HT-29 (cell line): ENCODE measurements around the gene LMO1. TPM values are rescaled to one million over a fixed set of nuclear protein-coding genes. Genes with fewer than 3 reads are reported as not detected.

Source experiments
- DNase-seq: peaks from one replicate; pipeline ENCODE4 v3.0.0-alpha.2; 2015; ENCODE audit warnings: low spot score
- total RNA-seq: library from RNA; depleted of rRNA; stranded (reverse); fragments of >200 nt; shearing (Covaris generic); gene quantifications from 2 replicates; pipeline ENCODE4 v1.2.3, GENCODE V29; 2014

Gene LMO1
- total RNA-seq, 1 experiment from 2014 or later = not detected

DNA sequence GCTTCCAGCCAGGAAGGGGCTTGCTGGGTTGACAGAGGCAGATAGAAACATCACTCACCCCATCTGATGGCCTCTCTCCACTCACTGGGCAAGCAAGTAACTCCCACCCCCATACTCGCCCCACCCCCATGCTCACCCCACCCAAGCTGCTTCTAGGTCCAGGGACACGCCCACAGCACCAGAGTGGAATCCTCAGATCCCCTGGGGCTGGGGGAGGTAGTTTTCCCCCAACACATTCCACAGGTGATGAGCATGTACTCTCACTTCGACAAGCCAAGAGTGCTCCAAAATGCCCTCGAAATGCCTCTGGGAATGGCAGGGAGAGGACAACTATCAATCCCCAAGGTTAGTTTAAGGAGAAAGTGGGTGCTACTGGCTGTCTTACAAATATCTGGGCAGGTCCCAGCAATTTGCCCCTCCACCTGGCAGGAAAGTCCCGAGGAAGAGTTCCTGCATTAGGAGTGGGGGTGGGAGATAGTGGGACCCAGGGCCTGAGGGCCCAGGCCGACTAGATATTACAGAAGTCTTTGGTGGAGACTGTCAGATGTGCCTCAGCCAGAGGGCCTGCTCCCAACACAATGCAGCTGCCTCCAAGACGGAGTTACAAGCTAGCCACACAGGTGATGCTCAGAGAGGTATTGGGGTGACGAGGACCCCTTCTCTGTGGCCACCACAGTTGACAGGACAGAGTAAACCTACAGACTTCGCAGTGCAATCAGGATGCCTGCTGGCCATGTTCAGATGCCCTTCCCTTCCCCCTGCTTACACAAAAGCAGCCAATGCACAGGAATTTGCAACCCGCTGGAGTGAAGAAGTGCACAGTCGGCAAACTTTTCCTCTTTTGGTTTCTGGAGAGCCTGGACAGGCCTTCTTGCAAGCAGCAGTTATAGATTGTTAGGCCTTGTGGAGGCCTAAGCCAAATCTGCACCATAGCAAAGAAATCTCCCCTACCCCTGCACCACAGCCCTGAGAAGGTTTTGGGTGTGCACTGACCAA is 2.9 kb upstream of the LMO1 start:
- no peak for DNase-seq

DNA sequence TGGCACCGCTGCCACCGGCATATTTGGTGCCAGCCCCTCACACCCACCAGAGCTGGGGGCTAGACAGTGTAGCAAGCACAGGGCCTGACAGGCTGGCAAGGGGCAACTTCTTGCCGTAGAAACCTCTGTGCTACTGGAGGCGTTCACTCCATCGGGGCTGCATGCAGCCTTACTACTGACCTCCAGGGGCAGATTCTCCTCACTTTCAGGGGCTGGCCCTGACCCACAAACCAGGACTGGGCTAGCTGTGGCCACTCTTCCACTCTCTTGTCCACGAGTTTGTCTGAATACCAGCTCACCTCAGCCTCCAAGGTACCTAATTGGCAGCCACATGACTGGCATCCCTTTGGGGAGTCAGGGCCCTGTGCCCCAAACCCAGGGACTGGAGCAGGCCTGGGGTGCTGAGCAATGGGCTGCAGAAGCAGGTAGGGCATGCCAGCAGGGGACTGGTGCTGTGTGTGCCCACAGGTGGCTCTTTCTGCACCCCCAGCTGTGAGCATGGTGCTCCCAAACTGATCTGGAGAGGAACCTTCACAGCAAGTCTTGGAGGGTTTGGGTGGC is 2.1 kb upstream of the LMO1 start:
- no peak for DNase-seq

DNA sequence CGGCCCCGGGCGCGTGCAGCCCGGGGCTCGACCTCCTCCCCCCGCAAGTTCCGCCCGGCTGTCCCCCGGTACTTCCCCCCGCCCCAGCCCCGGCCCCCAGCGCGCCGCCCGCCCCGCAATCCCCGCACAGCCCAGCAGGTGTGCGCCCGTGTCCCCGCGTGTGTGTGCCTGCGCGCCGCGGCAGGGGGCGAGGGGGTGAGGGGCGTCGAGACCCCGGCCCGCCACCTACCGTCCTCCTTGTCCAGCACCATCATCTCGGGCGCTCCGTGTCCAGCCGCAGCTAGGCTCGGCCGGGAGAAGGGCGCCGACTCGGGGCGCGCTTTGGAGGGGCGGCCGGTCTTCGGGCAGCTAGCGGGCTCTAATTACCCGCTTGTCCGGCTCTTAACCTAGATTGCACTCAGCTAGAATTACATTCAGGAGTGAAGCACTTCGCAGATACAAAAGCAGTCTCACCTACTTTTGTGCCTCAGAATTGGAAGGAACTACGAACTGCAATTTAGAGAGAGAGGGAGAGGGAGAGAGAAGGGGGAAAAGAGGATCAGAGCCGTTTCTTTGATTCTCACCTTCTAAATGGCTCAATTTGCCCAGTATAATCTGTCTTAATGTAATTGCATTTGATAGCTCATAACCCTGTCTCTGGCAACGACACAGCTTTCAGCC is 439 bp downstream of the LMO1 start:
- no peak for DNase-seq

DNA sequence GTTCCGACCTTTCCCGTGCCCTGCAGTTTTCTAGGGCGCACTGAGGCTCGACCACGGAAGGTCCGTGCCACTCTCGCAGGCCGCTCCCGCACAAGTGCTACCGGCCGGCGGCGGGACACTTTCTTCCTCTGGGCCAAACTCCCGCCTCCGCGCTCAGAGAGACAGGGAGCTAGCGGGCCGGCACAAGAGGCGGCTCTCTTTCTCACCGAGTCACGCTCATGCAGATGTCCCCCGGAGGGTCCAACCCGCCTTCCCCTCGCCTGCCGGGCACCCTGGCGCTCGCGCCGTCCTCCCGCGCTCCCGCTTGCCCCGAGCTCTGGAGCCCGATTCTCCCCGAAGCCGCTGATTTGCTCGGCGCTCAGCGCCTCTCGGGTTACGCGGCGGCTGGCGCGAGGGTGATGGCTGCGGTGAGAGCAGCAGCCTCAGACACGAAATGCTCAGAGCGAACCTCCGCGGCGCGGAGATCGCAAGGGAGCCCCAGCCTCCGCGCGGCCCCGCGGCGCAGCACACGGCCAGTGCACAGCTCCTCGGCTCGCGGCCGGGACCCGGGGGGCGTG is 1.0 kb downstream of the LMO1 start:
- no peak for DNase-seq

DNA sequence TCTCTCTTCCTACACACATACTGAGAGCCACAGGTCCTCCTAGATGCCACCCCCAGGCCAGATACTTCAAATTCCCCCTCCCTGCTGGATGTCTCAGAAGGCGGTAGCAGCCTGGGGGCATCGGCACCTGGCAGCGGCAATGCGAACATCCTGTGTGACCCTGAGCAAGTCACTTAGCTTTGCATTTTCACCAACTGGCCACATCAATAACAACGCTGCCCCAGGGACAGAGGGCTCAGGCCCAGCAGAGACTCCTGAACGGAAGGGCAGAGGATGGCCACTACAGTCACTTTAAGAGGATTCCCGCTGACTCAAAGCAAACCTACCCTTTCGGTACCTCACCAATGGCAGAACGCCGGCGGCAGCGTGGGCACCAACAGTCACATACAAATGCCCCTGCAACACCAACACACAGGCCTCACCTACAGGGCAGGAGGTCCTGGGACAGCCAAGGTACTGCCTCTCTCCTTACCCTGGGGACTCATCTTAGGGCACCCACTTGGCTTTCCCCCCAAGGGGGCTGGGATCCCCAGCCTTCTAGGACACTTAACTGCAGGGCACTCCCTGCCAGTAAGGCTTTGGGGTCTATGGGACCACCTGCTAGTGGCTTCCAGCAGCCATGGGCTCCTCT is 1.6 kb downstream of the LMO1 start:
- no peak for DNase-seq

DNA sequence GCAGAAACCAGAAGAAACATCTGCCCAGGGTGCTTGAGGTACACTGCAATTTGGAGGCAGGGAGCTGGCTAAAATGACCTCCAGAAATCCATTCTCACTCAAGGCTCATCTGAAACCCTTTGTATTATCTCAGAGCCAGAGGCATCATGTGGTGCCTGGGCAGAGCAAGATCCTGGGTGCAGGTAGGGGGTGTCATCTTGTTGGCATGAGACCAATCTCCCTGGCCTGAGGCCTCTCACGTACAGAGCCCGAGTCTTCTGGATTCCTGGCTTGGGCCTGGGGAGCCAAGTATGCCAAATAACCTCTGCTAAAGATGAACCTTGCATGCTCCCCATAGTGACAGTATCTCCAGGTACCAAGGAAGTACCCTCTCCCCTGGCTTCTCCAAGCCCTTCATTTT is 2.4 kb downstream of the LMO1 start:
- no peak for DNase-seq

DNA sequence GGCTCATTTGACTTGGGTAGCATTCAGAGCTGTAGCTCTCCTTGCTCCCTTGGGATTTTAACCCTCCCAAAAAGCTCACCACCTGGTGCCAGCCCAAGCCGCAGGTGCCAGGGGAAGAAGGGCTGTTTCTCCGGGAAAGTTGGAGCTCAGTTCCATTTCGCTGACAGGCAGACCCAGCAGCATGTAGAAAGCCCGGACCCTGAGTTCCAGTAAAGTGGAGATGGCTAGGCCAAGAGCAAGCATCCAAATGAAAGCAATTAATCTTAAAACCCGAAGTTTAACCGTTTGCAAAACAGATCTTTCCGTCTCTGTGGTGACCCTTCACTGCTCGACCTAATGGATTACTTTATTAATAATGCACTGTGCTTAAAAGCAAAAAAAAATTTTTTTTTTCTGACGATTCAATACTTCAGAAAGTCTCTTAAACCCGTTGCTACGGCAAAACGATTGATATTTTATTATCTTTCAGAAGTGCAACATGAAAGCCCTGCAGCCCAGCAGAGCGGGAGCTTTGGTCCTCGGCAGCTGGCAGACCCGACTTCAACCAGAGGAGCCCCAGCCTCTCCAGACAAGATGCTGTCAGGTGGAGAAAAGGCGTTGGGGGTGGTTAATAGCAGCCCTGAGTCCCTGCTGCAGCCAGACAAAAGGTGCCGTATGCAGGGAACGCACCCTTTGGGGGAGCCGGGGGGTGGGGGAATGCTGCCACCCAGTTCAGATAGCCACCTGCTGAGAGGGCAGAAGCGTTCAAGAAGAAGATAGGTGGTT is 3.3 kb downstream of the LMO1 start:
- no peak for DNase-seq

DNA sequence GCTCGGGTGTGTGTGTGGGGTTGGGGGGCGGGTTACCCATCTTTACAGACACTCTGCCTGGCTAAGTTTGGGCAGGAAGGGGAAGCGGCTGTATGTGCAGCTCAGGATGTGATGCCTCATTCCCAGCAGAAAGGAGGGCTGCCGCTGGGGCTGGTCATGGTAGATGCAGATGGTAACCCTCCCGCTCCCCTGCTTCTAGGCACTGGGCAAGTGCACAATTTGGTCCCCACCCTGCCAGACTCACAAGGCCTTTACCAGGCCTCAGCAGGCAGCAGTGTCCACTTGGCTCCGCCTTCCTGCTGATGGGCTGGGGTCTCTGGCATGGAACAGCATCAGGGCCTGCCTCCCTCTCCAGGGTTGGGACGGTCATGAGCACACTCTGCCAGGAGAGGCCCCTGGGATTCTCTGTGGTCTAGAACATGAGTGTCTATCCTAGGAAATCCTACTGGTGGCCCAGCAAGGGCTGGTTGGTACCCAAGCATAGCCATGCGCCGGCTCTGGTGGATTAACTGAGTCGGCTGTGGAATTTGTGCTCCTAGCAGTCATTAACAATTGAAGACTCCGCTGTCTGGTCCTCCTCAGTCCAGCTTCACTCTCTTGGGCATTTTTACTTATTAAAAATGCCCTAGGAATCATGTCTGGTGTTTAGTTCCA is 4.2 kb downstream of the LMO1 start:
- no peak for DNase-seq

DNA sequence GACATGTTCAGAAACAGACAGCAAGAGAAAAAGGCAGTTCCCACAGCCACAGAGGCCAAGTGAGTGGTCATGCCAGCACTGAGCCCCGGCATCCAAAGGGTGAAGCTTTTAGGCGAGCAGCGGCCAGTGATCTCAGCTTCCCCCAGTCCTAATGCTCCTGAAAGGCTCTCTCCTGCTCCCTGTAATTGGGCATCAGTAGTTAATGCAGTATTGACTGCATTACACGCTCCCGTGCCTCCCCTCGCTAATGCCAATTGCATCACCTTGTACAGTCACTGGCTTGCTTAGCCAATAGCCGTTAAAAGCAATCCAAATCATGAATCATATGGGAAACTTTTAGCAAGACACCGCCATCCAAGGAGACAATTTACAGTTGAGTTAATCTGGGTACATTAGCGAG is 4.9 kb downstream of the LMO1 start:
- DNase-seq = no peak

DNA sequence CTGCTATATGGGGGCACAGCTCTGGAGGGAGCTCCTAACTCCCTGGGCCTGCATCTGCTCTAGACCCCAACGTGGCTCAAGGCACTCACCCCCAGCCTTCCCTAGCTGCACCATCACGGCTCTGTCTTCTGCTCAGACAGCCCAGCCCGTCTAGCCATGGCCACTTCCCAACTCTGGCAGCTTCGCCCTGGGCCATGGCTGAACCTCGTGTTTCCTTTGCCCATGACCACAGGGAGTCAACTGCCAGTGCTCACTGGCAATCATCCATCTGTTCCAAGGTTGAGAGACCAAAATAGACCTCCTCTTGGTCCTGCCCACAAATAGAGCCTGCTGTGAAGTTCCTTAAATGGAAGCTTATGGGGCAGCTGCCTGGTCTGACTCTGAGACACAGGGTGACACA is 5.4 kb downstream of the LMO1 start:
- DNase-seq = no peak

DNA sequence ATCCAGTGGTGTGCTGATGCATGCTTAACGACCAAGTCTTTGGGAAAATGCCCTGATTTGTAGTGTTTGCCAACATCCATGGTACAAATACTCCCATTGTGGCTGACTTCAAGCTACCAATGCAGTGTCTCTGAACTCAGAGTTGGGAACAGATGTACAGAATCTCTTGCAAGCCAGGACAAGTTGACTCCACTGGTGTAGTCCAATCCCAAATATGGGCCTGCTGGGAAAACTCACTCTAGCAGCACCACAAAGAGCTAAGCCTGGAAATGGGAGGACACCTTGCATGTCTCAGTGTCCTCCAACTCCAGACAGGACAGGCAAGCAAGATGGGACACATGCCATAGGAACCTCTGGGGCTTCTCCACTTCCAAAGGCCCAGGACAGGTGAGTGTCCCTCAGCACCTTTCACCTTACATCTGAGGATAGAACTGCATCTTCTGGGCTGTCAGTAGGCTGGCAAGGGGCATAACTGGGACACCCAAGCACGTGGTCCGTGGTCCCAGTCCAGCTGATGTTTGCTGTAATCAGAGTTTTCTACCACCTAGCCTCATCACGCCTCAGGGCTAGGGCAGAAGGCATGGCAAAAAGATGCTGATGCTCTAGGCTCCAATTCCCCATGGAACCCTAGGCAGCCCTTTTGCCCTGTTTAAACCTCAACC is 6.5 kb downstream of the LMO1 start:
- no peak for DNase-seq

DNA sequence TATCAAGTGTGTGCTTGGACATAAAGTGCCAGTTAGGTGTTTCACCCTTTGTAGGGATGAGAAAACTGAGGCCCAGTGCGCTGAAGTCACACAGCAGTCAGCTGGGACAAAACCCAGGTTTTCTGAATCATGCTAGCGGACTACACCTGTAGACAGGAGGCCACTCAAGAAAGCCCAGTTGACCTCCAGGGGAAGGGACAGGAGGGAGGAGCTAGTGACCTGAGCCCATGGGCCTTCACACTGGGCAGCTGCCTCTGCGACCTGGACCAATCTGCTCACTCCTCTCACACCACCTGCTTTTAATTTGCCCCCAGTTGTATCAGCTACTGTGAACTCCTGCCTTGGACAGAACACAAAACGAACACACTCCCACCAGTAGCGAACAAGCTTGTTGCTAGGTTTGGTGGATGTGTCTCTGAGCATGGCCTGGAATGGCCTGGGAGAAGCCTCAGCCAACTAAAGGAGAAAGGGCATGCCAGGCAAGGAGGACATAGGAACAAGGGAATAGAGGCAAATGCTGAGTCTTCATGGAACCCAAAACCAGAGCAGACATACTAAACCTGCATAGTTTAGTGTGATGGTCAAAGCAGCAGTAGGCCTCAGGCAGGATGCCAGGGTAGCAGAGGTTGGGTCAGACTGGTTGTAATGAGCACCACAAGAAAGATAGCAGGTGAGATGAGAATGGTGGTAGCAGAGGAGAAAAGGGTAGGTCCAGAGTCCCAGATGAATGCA is 7.2 kb downstream of the LMO1 start:
- no peak for DNase-seq

DNA sequence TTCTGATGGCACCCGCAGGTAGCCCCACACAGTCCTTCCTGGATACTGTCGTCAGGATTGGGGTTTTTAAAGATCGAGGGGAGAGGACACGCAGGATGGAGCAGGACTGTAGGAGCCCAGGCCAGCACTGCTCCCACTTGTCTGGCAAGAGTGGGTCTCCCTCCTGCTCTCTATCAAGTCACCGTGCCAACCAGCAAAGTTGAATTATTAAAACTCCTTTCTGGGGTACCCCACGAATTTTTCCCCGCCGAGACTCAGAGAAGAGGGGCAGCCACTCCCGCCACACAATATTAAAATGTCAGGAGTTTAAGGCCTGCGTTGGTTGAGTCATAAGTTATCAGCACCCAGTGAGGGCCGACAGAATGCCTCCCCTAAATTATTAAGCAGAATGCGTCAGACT is 10.1 kb downstream of the LMO1 start:
- DNase-seq = no peak

DNA sequence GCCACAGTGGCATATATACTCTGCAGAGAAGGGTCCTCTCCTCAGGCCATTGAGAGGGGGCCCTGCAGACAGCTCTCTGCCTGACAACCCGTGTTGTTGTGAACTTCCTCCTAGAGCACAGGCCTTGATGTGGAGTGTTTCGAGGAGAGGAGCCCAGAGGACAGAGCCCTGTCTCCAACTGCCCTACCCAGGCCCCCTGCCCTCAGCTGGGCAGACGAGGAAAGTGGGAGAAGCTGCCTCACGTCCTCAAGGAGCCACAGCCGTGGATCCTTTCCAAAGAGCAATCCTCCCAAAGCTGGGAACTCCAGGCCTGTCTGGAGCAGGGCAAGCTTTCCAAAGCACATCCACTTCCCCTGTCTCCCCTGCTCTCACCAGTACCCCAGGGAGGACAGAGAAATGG is 10.7 kb downstream of the LMO1 start:
- DNase-seq = no peak

DNA sequence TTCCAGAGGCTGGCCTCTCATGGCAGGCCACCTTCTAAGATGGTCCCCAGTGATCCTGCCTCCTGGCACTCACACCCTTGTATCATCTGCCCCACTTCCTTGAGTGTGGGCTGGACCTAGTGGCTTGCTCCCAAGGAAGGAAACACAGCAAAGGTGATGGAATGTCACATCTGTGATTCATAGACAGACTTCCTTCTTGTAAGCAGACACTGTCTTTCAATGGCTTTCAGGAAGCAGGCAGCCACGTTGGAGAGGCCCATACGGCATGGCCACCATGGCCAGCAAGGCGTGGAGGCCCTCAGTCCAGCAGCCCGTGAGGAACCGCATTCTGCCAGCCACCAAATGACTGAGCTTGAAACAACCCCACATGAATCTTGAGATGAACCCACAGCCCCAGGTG is 11.3 kb downstream of the LMO1 start:
- DNase-seq = no peak

DNA sequence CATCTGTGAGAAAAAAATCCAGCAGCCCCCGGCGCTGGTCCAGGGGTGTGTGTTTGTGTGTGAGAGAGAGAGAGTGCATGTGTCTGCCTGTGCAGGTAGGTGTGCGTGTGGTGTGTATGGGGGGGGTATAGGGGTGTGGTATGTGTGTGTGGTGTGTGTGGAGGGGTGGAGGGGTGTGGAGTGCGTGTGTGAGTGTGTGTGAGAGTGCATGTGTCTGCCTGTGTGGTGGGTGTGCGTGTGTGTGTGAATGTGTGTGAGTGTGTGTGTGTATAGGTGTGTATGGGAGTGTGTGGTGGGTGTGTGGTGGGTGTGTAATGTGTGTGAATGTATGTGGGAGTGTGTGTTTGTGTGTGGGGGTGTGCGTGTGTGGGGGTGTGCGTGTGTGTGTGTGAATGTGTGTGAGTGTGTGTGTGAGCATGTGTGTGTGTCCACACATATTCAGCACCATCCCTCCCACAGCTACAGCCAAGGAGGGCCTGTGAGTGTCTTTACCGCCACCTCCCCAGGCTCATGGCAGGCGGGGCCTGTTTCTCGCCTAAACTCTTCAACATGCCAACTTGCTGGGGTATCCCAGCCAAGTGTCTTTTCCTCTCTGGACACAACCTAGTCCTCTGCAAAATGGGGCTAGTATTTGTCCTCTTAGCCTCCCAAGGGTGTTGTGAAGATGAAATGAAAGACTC is 11.9 kb downstream of the LMO1 start:
- DNase-seq = no peak

DNA sequence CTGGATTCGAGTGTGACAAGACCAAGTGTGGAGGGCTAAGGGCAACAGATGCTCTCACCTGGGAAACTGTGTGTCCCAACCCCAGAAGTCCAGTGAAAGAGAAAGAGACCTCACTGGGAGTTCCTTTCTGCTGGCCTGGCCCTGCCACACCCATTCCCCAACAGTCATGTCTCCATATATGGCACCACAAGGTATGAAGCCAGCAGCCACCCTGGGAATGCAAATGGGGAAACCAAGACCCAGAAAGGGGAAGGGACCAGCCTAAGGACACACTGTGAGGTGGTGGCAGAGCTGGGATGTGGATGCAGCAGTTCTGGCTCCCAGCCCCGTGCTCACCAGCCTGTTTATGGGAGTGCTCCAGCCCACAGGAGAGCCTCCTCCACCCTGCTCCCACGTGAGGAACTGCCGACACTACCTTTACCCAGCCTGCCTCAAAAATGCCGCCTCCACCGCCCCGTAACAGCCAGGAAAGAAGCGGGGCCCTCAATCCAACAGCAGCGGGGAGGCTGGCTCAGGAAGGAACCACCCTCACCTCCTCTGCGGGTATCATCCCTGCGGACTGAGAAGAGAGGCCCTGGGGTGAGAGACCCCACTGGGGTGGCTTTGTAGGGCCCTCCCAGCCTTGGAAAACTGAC is 12.6 kb downstream of the LMO1 start:
- no peak for DNase-seq

DNA sequence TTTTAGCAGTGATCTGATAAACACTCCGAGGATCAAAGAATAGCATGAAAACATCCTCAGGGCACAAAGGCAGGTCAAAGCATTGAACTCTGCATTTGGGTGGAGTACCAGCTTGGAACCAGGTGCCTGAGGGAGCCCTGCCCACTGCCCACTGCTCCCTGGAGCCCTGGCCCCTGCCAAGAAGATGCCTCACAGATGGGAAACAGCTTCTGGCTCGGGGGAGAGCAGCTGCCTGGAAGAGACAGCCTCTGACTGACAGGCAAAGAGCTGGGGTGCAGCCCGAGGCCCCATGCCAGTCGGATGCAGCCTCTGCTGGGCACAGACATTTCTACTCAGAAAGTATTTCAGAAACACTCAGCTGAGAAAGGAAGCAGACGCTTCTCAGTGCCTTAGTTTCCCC is 13.2 kb downstream of the LMO1 start:
- no peak for DNase-seq
